Tibial artery (tissue), 4 donors: ENCODE results near the gene NTHL1.

Source experiments
- DNase-seq, 2 donors: peaks; one replicate each; pipeline ENCODE4 v3.0.0-alpha.2; 2019
- H3K27ac ChIP-seq, 2 donors: fragments of 200-600 bp; sonication (generic) in 1 of 2; 1 replicate in 1 of 2; 2 replicates in 1 of 2; pipeline ENCODE4 v1.5.1; 2018 to 2019; ENCODE audit warnings: mild to moderate bottlenecking in 1 of 2
- H3K27me3 ChIP-seq, 2 donors: fragments of 200-600 bp; sonication (generic) in 1 of 2; one replicate each; pipeline versions ENCODE4 v1.5.1 to v1.6.0; 2016 to 2019
- H3K36me3 ChIP-seq, 3 donors: fragments of 200-600 bp; sonication (generic) in 2 of 3; one replicate each; pipeline ENCODE4 v1.5.1; 2016 to 2019; ENCODE audit warnings: mild to moderate bottlenecking in 2 of 3
- H3K4me1 ChIP-seq, 4 donors: fragments of 200-600 bp; sonication (generic) in 2 of 4; 1 replicate in 3 of 4; 2 replicates in 1 of 4; pipeline ENCODE4 v1.5.1; 2016 to 2019
- H3K4me3 ChIP-seq, 2 donors: fragments of 200-600 bp; sonication (generic) in 1 of 2; 1 replicate in 1 of 2; 2 replicates in 1 of 2; pipeline ENCODE4 v1.5.1; 2018 to 2019; ENCODE audit warnings: mild to moderate bottlenecking in 2 of 2
- H3K9me3 ChIP-seq, 3 donors: fragments of 200-600 bp; sonication (generic) in 1 of 3; one replicate each; pipeline ENCODE4 v1.5.1; 2016 to 2019
- CTCF ChIP-seq, 2 experiments: fragments of 200-600 bp in 1 of 2; fragments of 450-650 bp in 1 of 2; IDR thresholded peaks; one replicate each; pipeline ENCODE4 v1.5.1; 2017 to 2019; ENCODE audit warnings: antibody characterized with exemption in 2 of 2, mild to moderate bottlenecking in 1 of 2, moderate library complexity in 1 of 2
- intact Hi-C: fragments of 100-400 bp; cut with DNase I; formaldehyde crosslinking; loops from one replicate; pipeline ENCODE4 v1.15.0; 2023; ENCODE audit warnings: low total_unique reads

Gene NTHL1

DNA sequence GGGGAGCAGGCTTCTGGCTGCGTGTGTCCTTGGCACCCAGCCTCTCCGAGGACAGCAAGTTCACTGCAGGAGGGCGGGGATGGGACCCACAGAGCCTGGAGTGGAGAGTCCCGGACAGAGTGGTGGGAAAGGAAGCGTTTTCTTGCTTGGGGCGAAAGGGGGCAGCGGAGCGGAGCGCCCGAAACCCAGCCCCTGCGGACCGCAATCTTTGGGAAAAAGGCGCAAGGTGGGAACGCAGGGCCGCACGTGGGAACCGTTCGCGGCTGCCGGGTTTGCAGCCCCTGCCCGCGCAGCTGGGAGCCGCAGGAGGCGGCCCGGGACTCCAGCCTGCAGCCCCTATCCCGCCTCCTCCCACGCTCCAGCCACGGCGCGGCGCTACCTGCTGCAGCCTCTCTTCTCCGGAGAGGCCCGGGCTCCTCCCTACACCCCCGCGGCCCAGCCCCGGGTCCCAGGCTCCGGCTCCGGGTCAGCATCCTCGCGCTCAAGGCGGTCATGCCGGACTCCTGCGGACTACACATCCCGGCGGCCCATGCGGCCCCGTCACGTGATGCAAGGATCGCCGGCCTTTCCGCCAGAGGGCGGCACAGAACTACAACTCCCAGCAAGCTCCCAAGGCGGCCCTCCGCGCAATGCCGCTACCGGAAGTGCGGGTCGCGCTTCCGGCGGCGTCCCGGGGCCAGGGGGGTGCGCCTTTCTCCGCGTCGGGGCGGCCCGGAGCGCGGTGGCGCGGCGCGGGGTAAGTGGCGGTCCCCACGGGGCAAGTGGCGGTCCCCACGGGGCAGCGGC is at the start of gene NTHL1, which contains the start of gene TSC2:
NTHL1 (minus strand) TSS at position 505 of the 786 bp plus-strand sequence; CDS start at position 494, 11 bp downstream.
TSC2 (plus strand) TSS at position 656 of the 786 bp plus-strand sequence. CDS start 631 bp downstream, outside the sequence.
- peak; percentile 37 to 56 for TF ChIP-seq CTCF (IDR thresholded peaks at IDR 0.05)
- Histone ChIP-seq H3K4me3 (peak within 1 kb of the TSS; percentile 85 to 91), H3K27ac (peak within 1 kb of the TSS; percentile 69 to 80), H3K9me3 (no peaks in the 10 kb centered on the region), H3K27me3 (no peaks in the 10 kb centered on the region), H3K4me1 (peaks cover 5 to 50% (median 36%) of the 10 kb centered on the region in 4 donors), H3K36me3 (peaks cover 13 to 41% (median 26%) of the 10 kb centered on the region in 3 donors)
- DNase-seq: peak; percentile 97 to 98
- intact Hi-C loops: no loop called here

GRCh38 chr16:2096853-2097595 is 49.4 kb upstream of the NTHL1 start:
- DNase-seq: no peak
- peak overlapping the region in 1 of 2 donors; percentile 28 for H3K27ac ChIP-seq
- no peak overlapping the region for H3K4me3 ChIP-seq
- intact Hi-C loops: no loop called here
- H3K9me3 ChIP-seq: no peaks in the 10 kb centered on the region
- H3K4me1 ChIP-seq: no peaks in the 10 kb centered on the region
- peaks cover 90 to 96% (median 95%) of the 10 kb centered on the region in 3 donors for H3K36me3 ChIP-seq
- H3K27me3 ChIP-seq: no peaks in the 10 kb centered on the region
- TF ChIP-seq CTCF (IDR thresholded peaks at IDR 0.05): no peak

DNA sequence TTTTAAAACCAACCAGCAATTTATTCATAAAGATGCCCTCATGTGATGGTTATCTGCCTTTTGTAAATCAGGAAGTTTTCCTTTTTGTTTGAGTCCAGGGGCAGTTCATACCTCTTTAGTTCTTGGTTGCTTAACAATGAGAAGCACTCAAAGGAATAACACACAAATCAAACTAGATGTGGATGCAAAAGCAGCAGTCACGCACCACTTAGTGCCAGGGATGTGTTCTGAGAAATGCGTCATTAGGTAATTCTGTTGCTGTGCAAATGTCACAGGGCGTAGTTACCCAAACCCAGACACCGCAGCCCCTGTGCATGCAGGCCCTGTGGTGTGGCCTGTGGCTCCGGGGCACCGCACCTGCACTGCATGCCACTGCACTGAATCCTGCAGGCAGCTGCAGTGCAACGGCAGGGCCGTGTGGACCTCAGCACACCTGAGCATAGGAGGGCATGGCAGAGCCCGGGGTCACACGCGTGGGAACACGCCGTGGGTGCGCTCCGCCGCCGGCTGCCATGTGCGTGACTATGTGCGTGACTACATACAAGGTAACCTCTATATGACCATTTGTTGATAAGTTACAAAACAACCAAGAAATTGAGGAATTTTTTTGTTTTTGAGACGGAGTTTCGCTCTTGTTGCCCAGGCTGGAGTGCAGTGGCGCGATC is 48.4 kb upstream of the NTHL1 start:
- DNase-seq: no peak
- H3K27ac ChIP-seq: no peak overlapping the region
- no peak for TF ChIP-seq CTCF (IDR thresholded peaks at IDR 0.05)
- peaks cover 91 to 96% (median 94%) of the 10 kb centered on the region in 3 donors for H3K36me3 ChIP-seq
- H3K4me3 ChIP-seq: no peak overlapping the region
- intact Hi-C loops: no loop called here
- H3K4me1 ChIP-seq: no peaks in the 10 kb centered on the region
- no peaks in the 10 kb centered on the region for H3K9me3 ChIP-seq
- H3K27me3 ChIP-seq: no peaks in the 10 kb centered on the region

DNA sequence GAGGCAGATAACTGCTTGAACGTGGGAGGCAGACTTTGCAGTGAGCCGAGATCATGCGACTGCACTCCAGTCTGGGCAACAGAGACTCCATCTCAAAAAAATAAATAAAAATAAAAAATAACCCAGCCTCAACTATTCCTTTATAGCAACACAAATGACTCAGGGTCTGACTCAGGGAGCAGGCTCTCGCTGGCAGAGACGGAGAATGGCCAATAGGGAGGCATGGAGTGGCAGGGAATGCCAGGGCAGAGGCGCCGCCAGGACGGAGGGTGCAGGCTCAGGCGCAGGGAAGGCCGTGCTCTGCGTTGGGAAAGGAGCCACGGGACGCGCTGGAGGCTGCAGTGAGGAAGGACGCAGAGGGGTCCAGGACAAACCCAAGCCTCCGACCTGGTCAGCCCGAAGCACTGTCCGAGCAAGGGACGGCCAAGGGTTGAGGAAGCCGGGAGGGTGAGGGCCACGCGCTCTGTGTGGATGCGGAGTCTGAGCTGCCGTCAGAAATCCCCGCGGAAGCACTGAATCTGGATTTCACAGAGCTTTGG is 47.8 kb upstream of the NTHL1 start:
- H3K4me1 ChIP-seq: no peaks in the 10 kb centered on the region
- H3K4me3 ChIP-seq: no peak overlapping the region
- H3K36me3 ChIP-seq: peaks cover 89 to 96% (median 93%) of the 10 kb centered on the region in 3 donors
- no peak for TF ChIP-seq CTCF (IDR thresholded peaks at IDR 0.05)
- no peak overlapping the region for H3K27ac ChIP-seq
- no peak for DNase-seq
- no peaks in the 10 kb centered on the region for H3K27me3 ChIP-seq
- intact Hi-C loops: no loop called here
- H3K9me3 ChIP-seq: no peaks in the 10 kb centered on the region

DNA sequence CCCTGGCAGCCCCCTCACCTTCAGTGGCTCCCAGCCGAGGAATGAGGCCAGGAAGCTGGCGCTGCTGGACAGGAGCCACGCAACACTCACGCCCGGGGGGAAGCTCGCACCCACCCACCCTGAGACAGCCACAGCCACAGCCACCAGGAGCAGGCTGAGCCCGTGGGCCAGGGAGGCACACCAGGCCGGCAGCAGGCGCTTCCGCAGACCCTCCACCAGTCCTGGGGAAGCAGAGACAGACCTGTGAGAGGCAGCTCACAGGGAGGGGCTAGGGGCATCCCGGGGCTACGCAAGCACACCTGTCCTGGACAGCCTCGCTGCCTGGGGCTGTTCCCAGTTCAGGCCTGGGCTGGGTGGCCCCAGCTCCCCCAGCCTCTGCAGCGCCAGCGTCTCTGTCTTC is 46.2 kb upstream of the NTHL1 start:
- Histone ChIP-seq H3K36me3 (peaks cover 88 to 96% (median 93%) of the 10 kb centered on the region in 3 donors), H3K27ac (no peak overlapping the region), H3K27me3 (no peaks in the 10 kb centered on the region), H3K4me3 (no peak overlapping the region), H3K4me1 (no peaks in the 10 kb centered on the region), H3K9me3 (no peaks in the 10 kb centered on the region)
- no peak for DNase-seq
- TF ChIP-seq CTCF (IDR thresholded peaks at IDR 0.05): no peak
- intact Hi-C loops: no loop called here
